Tibial artery (tissue), 4 donors: ENCODE data around the gene IGSF10.

Source experiments
- DNase-seq, 2 donors: peaks; one replicate each; pipeline ENCODE4 v3.0.0-alpha.2; 2019
- H3K27ac ChIP-seq, 2 donors: fragments of 200-600 bp; sonication (generic) in 1 of 2; 1 replicate in 1 of 2; 2 replicates in 1 of 2; pipeline ENCODE4 v1.5.1; 2018 to 2019; ENCODE audit warnings: mild to moderate bottlenecking in 1 of 2
- H3K27me3 ChIP-seq, 2 donors: fragments of 200-600 bp; sonication (generic) in 1 of 2; one replicate each; pipeline versions ENCODE4 v1.5.1 to v1.6.0; 2016 to 2019
- H3K36me3 ChIP-seq, 3 donors: fragments of 200-600 bp; sonication (generic) in 2 of 3; one replicate each; pipeline ENCODE4 v1.5.1; 2016 to 2019; ENCODE audit warnings: mild to moderate bottlenecking in 2 of 3
- H3K4me1 ChIP-seq, 4 donors: fragments of 200-600 bp; sonication (generic) in 2 of 4; 1 replicate in 3 of 4; 2 replicates in 1 of 4; pipeline ENCODE4 v1.5.1; 2016 to 2019
- H3K4me3 ChIP-seq, 2 donors: fragments of 200-600 bp; sonication (generic) in 1 of 2; 1 replicate in 1 of 2; 2 replicates in 1 of 2; pipeline ENCODE4 v1.5.1; 2018 to 2019; ENCODE audit warnings: mild to moderate bottlenecking in 2 of 2
- H3K9me3 ChIP-seq, 3 donors: fragments of 200-600 bp; sonication (generic) in 1 of 3; one replicate each; pipeline ENCODE4 v1.5.1; 2016 to 2019
- intact Hi-C: fragments of 100-400 bp; cut with DNase I; formaldehyde crosslinking; loops from one replicate; pipeline ENCODE4 v1.15.0; 2023; ENCODE audit warnings: low total_unique reads
- TF ChIP-seq, protein P1 (sequence below), 2 experiments: fragments of 200-600 bp in 1 of 2; fragments of 450-650 bp in 1 of 2; IDR thresholded peaks; one replicate each; pipeline ENCODE4 v1.5.1; 2017 to 2019; ENCODE audit warnings: antibody characterized with exemption in 2 of 2, mild to moderate bottlenecking in 1 of 2, moderate library complexity in 1 of 2

The IGSF10 gene

DNA sequence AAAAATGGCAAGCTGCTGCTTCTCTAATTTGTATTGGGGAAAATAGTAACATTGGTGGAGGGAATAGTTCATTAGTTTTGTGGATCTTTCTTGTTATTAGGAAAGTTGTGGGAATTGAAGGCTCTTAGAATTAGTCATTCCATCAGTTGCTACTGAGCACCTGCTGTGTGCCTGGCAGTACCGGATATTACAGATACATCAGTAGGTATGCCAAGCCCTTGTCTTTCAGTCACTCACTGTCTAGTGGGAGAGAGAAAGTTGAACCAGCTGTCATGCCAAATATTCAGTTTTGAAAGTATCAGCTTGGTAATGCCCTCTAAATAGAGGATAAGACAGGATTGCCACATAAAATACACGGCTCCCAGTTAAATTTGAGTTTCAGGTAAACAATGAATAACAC is 32.5 kb downstream of the IGSF10 start:
- TF ChIP-seq, protein P1, sequence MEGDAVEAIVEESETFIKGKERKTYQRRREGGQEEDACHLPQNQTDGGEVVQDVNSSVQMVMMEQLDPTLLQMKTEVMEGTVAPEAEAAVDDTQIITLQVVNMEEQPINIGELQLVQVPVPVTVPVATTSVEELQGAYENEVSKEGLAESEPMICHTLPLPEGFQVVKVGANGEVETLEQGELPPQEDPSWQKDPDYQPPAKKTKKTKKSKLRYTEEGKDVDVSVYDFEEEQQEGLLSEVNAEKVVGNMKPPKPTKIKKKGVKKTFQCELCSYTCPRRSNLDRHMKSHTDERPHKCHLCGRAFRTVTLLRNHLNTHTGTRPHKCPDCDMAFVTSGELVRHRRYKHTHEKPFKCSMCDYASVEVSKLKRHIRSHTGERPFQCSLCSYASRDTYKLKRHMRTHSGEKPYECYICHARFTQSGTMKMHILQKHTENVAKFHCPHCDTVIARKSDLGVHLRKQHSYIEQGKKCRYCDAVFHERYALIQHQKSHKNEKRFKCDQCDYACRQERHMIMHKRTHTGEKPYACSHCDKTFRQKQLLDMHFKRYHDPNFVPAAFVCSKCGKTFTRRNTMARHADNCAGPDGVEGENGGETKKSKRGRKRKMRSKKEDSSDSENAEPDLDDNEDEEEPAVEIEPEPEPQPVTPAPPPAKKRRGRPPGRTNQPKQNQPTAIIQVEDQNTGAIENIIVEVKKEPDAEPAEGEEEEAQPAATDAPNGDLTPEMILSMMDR (IDR thresholded peaks at IDR 0.05), result no peak
- H3K4me3 ChIP-seq, result no peak overlapping the region
- no peaks in the 10 kb centered on the region for H3K9me3 ChIP-seq
- no peaks in the 10 kb centered on the region for H3K27me3 ChIP-seq
- DNase-seq, result no peak
- no peak overlapping the region for H3K27ac ChIP-seq
- no peaks in the 10 kb centered on the region for H3K36me3 ChIP-seq
- intact Hi-C loops, result no loop called here
- H3K4me1 ChIP-seq, result no peaks in the 10 kb centered on the region

GRCh38 chr3:151426341-151426657 is 34.6 kb downstream of the IGSF10 start:
- DNase-seq, result no peak
- Histone ChIP-seq H3K36me3 (no peaks in the 10 kb centered on the region), H3K4me1 (no peaks in the 10 kb centered on the region), H3K27ac (no peak overlapping the region), H3K9me3 (no peaks in the 10 kb centered on the region), H3K4me3 (no peak overlapping the region), H3K27me3 (no peaks in the 10 kb centered on the region)
- TF ChIP-seq, protein P1 (IDR thresholded peaks at IDR 0.05), result no peak
- intact Hi-C loops, result no loop called here

DNA sequence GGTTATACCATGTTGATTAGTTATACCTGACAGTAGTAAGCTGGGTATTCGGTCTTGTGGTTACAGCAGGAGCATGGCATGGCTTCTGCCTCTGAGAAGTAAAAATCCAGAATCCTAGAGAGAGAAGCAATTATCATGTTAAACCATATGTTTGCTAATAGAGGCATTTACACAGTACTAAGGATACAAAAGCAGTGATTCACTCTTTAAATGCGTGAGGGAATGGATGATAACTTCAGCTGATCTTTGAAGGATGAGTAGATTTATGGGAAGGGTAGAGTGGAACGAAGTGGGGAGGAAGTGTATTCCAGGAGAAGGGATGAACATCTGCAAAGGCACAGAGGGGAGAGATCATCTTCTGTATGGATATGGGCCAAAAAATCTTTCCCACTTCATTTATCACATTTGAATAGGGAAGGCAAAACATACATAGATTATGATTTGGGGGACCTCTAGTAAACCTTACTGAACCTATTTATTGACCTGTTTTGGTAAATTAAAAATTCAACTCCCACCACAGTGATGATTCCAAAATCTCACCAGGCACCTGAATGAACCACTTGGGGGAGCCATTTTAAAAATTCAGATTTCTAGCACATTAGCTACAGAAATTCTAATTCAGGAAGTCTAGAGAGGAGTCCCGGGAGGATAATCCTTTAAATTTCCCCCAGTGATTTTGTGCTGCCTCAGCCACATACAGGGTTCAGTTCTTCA is 35.1 kb downstream of the IGSF10 start:
- Histone ChIP-seq H3K27ac (no peak overlapping the region), H3K4me3 (no peak overlapping the region), H3K4me1 (no peaks in the 10 kb centered on the region), H3K27me3 (no peaks in the 10 kb centered on the region), H3K9me3 (no peaks in the 10 kb centered on the region), H3K36me3 (no peaks in the 10 kb centered on the region)
- intact Hi-C loops, result no loop called here
- TF ChIP-seq, protein P1 (IDR thresholded peaks at IDR 0.05), result no peak
- no peak for DNase-seq

GRCh38 chr3:151423091-151423490 is 37.8 kb downstream of the IGSF10 start:
- no peak for DNase-seq
- intact Hi-C loops, result no loop called here
- TF ChIP-seq, protein P1 (IDR thresholded peaks at IDR 0.05), result no peak

DNA sequence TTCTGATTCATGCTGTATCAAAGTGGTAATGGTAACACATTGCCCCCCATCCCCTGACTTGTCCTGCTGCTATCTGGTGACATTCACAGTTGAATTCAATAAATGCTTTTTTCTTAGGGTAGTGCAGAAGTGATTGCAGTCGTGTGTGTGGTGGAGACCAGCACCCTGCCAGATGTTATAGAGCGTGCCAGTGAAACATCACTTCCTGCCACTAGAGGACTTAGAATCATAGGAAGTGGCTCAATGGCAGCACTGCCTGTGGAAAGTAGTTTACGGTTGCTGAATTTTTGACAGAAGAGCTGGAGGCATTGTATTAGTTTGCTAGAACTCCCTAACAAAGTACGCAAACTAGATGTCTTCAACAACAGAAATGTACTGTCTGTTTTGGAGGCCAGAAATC is 38.9 kb downstream of the IGSF10 start:
- Histone ChIP-seq H3K36me3 (no peaks in the 10 kb centered on the region), H3K9me3 (no peaks in the 10 kb centered on the region), H3K4me1 (no peaks in the 10 kb centered on the region), H3K4me3 (no peak overlapping the region), H3K27me3 (no peaks in the 10 kb centered on the region), H3K27ac (no peak overlapping the region)
- intact Hi-C loops, result no loop called here
- no peak for DNase-seq
- TF ChIP-seq, protein P1 (IDR thresholded peaks at IDR 0.05), result no peak

More at GRCh38 chr3:151423091-151423490, 37.8 kb downstream of the IGSF10 start:
- Histone ChIP-seq H3K9me3 (no peaks in the 10 kb centered on the region), H3K4me1 (no peaks in the 10 kb centered on the region), H3K27ac (no peak overlapping the region), H3K4me3 (no peak overlapping the region), H3K27me3 (no peaks in the 10 kb centered on the region), H3K36me3 (no peaks in the 10 kb centered on the region)

- TF ChIP-seq, protein P1 (IDR thresholded peaks at IDR 0.05), result no peak
- no peak for DNase-seq
- Histone ChIP-seq H3K9me3 (no peaks in the 10 kb centered on the region), H3K4me1 (no peaks in the 10 kb centered on the region), H3K27ac (no peak overlapping the region), H3K27me3 (no peaks in the 10 kb centered on the region), H3K4me3 (no peak overlapping the region), H3K36me3 (no peaks in the 10 kb centered on the region)
- intact Hi-C loops, result no loop called here
Observed at GRCh38 chr3:151419806-151420205, 41.1 kb downstream of the IGSF10 start.
